Liver (tissue), 9 donors: ENCODE results near the gene AEBP2. TPM values are rescaled to one million over a fixed set of nuclear protein-coding genes. Genes with fewer than 3 reads are reported as not detected.
A peak's percentile ranks its signal among the peaks of the same experiment; 100 is the strongest.

Experiments used
- DNase-seq: peaks from one replicate; pipeline ENCODE4 v3.0.0-alpha.2; 2017; ENCODE audit warnings: low spot score
- H3K27ac ChIP-seq, 2 donors: one replicate each; pipeline ENCODE4 v1.7.0; 2013; ENCODE audit warnings: inconsistent platforms in 2 of 2, low read length in 2 of 2, control low read depth in 1 of 2, low read depth in 1 of 2, mild to moderate bottlenecking in 1 of 2
- H3K27me3 ChIP-seq, 4 donors: one replicate each; pipeline versions ENCODE4 v1.6.1 to v1.7.0; 2013; ENCODE audit warnings: low read length in 3 of 4, inconsistent platforms in 1 of 4, mild to moderate bottlenecking in 1 of 4, moderate library complexity in 1 of 4; ENCODE audit not compliant: control insufficient read depth in 4 of 4, insufficient read depth in 4 of 4
- H3K36me3 ChIP-seq, 4 donors: one replicate each; pipeline versions ENCODE4 v1.6.1 to v1.7.0; 2013; ENCODE audit warnings: low read length in 3 of 4, mild to moderate bottlenecking in 3 of 4, low read depth in 1 of 4, moderate library complexity in 1 of 4; ENCODE audit not compliant: control insufficient read depth in 4 of 4, insufficient read depth in 3 of 4
- H3K4me1 ChIP-seq, 4 donors: one replicate each; pipeline versions ENCODE4 v1.6.1 to v1.7.0; 2013; ENCODE audit warnings: low read length in 3 of 4, mild to moderate bottlenecking in 3 of 4, moderate library complexity in 1 of 4; ENCODE audit not compliant: control insufficient read depth in 4 of 4, insufficient read depth in 4 of 4
- H3K4me3 ChIP-seq, 3 donors: one replicate each; pipeline versions ENCODE4 v1.6.1 to v1.7.0; 2013; ENCODE audit warnings: low read length in 3 of 3, control low read depth in 1 of 3, low read depth in 1 of 3, mild to moderate bottlenecking in 1 of 3
- H3K9ac ChIP-seq, 2 donors: one replicate each; pipeline ENCODE4 v1.7.0; 2013; ENCODE audit warnings: low read length in 2 of 2, mild to moderate bottlenecking in 2 of 2, moderate library complexity in 2 of 2, control low read depth in 1 of 2, low read depth in 1 of 2
- H3K9me3 ChIP-seq, 4 donors: one replicate each; pipeline versions ENCODE4 v1.6.1 to v1.7.0; 2013; ENCODE audit warnings: low read length in 3 of 4; ENCODE audit not compliant: control insufficient read depth in 4 of 4
- ATF3 ChIP-seq: IDR thresholded peaks from 2 replicates; pipeline ENCODE4 v1.6.1; 2016; ENCODE audit warnings: antibody characterized with exemption
- CTCF ChIP-seq: fragments of 150-350 bp; IDR thresholded peaks from 2 replicates; pipeline ENCODE4 v1.5.1; 2017; ENCODE audit warnings: improper control_type of control experiment, low read depth, low read length; ENCODE audit not compliant: missing input control
- EGR1 ChIP-seq, 2 donors: IDR thresholded peaks; 2 replicates each; pipeline ENCODE4 v1.6.1; 2016 to 2018; ENCODE audit warnings: antibody characterized with exemption in 2 of 2, low read depth in 2 of 2
- FOXA1 ChIP-seq: IDR thresholded peaks from 2 replicates; pipeline ENCODE4 v1.6.1; 2016; ENCODE audit warnings: antibody characterized with exemption
- FOXA2 ChIP-seq: IDR thresholded peaks from 2 replicates; pipeline ENCODE4 v1.6.1; 2016; ENCODE audit warnings: antibody characterized with exemption
- GABPA ChIP-seq, 2 donors: IDR thresholded peaks in 1 of 2; conservative IDR thresholded peaks in 1 of 2; 2 replicates each; pipeline ENCODE4 v1.6.1; 2016; ENCODE audit warnings: antibody characterized with exemption in 2 of 2, mild to moderate bottlenecking in 1 of 2, moderate library complexity in 1 of 2
- HNF4A ChIP-seq, 2 donors: conservative IDR thresholded peaks; 2 replicates each; pipeline ENCODE4 v1.6.1; 2016; ENCODE audit warnings: antibody characterized with exemption in 2 of 2, mild to moderate bottlenecking in 2 of 2
- HNF4G ChIP-seq: IDR thresholded peaks from 2 replicates; pipeline ENCODE4 v1.6.1; 2016; ENCODE audit warnings: antibody characterized with exemption
- JUND ChIP-seq, 2 donors: IDR thresholded peaks; 2 replicates each; pipeline ENCODE4 v1.6.1; 2016; ENCODE audit warnings: antibody characterized with exemption in 2 of 2
- MAX ChIP-seq: IDR thresholded peaks from 2 replicates; pipeline ENCODE4 v1.6.1; 2016; ENCODE audit warnings: antibody characterized with exemption
- NR2F2 ChIP-seq: IDR thresholded peaks from 2 replicates; pipeline ENCODE4 v1.6.1; 2016; ENCODE audit warnings: antibody characterized with exemption
- RAD21 ChIP-seq, 2 donors: IDR thresholded peaks; 2 replicates each; pipeline ENCODE4 v1.6.1; 2016; ENCODE audit warnings: antibody characterized with exemption in 2 of 2, mild to moderate bottlenecking in 2 of 2
- REST ChIP-seq: IDR thresholded peaks from 2 replicates; pipeline ENCODE4 v1.6.1; 2016; ENCODE audit warnings: antibody characterized with exemption, mild to moderate bottlenecking
- RXRA ChIP-seq, 2 donors: IDR thresholded peaks; 2 replicates each; pipeline ENCODE4 v1.6.1; 2017 to 2018; ENCODE audit warnings: antibody characterized with exemption in 2 of 2, mild to moderate bottlenecking in 1 of 2
- SP1 ChIP-seq: IDR thresholded peaks from 2 replicates; pipeline ENCODE4 v1.6.1; 2018; ENCODE audit warnings: antibody characterized with exemption, mild to moderate bottlenecking
- TAF1 ChIP-seq: conservative IDR thresholded peaks from 2 replicates; pipeline ENCODE4 v1.6.1; 2016; ENCODE audit warnings: antibody characterized with exemption, mild to moderate bottlenecking
- YY1 ChIP-seq: IDR thresholded peaks from 2 replicates; pipeline ENCODE4 v1.6.1; 2016; ENCODE audit warnings: antibody characterized with exemption, mild to moderate bottlenecking
- ZBTB33 ChIP-seq: IDR thresholded peaks from 2 replicates; pipeline ENCODE4 v1.6.1; 2016; ENCODE audit warnings: antibody characterized with exemption
- WGBS: extraction: QIAGEN DNeasy Blood & Tissue Kit; methylation state at CpG from one replicate; pipeline ENCODE4 v1.1.7; 2013; 5-methylcytosine and 5-hydroxymethylcytosine counted together
- polyA plus RNA-seq, 2 donors: library from polyadenylated mRNA; stranded (reverse) in 1 of 2; unstranded in 1 of 2; fragments of 200-250 nt in 1 of 2; fragments of >200 nt in 1 of 2; fragmentation: Nextera tagmentation in 1 of 2; extraction: Ambion mirVana in 1 of 2; gene quantifications; one replicate each; pipeline versions ENCODE4 v1.2.1 to v1.2.3, GENCODE V29; 2013 to 2015
- total RNA-seq, 2 donors: library from RNA; depleted of rRNA; stranded (reverse); fragments of >200 nt; gene quantifications; one replicate each; pipeline ENCODE4 v1.2.3, GENCODE V29; 2014
- donor health status: healthy.
- donor health status: healthy.
- donor health status: healthy.
- donor health status: healthy.
- donor health status: healthy.

AEBP2 gene
- total RNA-seq = 10 to 100 TPM; 12.3 to 18.8 TPM
- 1 to 10 TPM; 4.6 to 5.5 TPM for polyA plus RNA-seq

GRCh38 chr12:19439059-19440018 lies at the start of gene AEBP2:
Gene AEBP2, plus strand, starts transcription at chr12:19439492. Its CDS starts 208 bp downstream, at chr12:19439700.
- peak within 1 kb of the TSS; percentile 79 to 100 (median 97) for H3K4me3 ChIP-seq
- TF ChIP-seq CTCF = no peak
- no peak for TF ChIP-seq NR2F2
- peak in 1 of 2 donors; percentile 21 for TF ChIP-seq RAD21 (IDR thresholded peaks at IDR 0.05)
- TF ChIP-seq JUND (IDR thresholded peaks at IDR 0.05) = no peak
- peak; percentile 91 for TF ChIP-seq YY1
- no peak for TF ChIP-seq GABPA (IDR thresholded peaks at IDR 0.05 in 1 of 2, conservative IDR thresholded peaks at IDR 0.05 in 1 of 2)
- TF ChIP-seq HNF4G = no peak
- TF ChIP-seq MAX = peak; percentile 96
- TF ChIP-seq FOXA1 = no peak
- TF ChIP-seq SP1 = peak; percentile 37
- no peak for TF ChIP-seq ATF3
- TF ChIP-seq RXRA (IDR thresholded peaks at IDR 0.05) = no peak
- TF ChIP-seq ZBTB33 = no peak
- TF ChIP-seq TAF1 = no peak
- no peak for TF ChIP-seq EGR1 (IDR thresholded peaks at IDR 0.05; ENCODE audit: low read depth in 2 of 2)
- TF ChIP-seq FOXA2 = no peak
- TF ChIP-seq HNF4A (conservative IDR thresholded peaks at IDR 0.05) = no peak
- TF ChIP-seq REST = no peak
- DNase-seq = peak; percentile 82
- H3K9me3 ChIP-seq = no peaks in the 10 kb centered on the region
- peaks cover 0 to 6% (median 3%) of the 10 kb centered on the region in 4 donors for H3K4me1 ChIP-seq
- peak within 1 kb of the TSS; percentile 43 to 56 for H3K9ac ChIP-seq
- 5% methylated on average over 102 of the region's 102 CpGs for WGBS
- H3K36me3 ChIP-seq = peaks cover 0 to 4% (median 0%) of the 10 kb centered on the region in 4 donors
- H3K27me3 ChIP-seq = no peaks in the 10 kb centered on the region
- H3K27ac ChIP-seq = peak within 1 kb of the TSS; percentile 90 to 93
